Astrocyte of the spinal cord (primary cell): Measurements from ENCODE around the gene AK3.

Experiments
- DNase-seq: peaks from one replicate; pipeline ENCODE4 v3.0.0; 2011; ENCODE audit warnings: low read depth, low spot score
- H3K4me3 ChIP-seq: 2 replicates; pipeline ENCODE4 v1.5.1; 2011; ENCODE audit warnings: low read depth, mild to moderate bottlenecking, low read length, moderate library complexity
- CTCF ChIP-seq: IDR thresholded peaks from 2 replicates; pipeline ENCODE4 v1.5.1; 2012; ENCODE audit warnings: low read depth, mild to moderate bottlenecking, low read length, inconsistent platforms
- in situ Hi-C: cut with HindIII; loops from 2 replicates; pipeline ENCODE4 v1.10.0; 2017; ENCODE audit warnings: low sequenced_read_pairs

AK3 gene

GRCh38 chr9:4725706-4726442 lies 15.1 kb downstream of the AK3 start:
- no peak overlapping the region for H3K4me3 ChIP-seq
- peak; percentile 34 for DNase-seq
- TF ChIP-seq CTCF: no peak
- in situ Hi-C loops: no loop called here

GRCh38 chr9:4721736-4722135 lies 19.3 kb downstream of the AK3 start:
- H3K4me3 ChIP-seq: no peak overlapping the region
- no peak for DNase-seq
- in situ Hi-C loops: no loop called here
- TF ChIP-seq CTCF: no peak

GRCh38 chr9:4718911-4719310 lies 22.1 kb downstream of the AK3 start:
- H3K4me3 ChIP-seq: no peak overlapping the region
- no peak for TF ChIP-seq CTCF
- DNase-seq: no peak
- in situ Hi-C loops: no loop called here

- in situ Hi-C loops: no loop called here
- no peak for TF ChIP-seq CTCF
- H3K4me3 ChIP-seq: no peak overlapping the region
- DNase-seq: no peak
Observed at GRCh38 chr9:4717815-4718214, 23.2 kb downstream of the AK3 start.

GRCh38 chr9:4716163-4716562 lies 24.8 kb downstream of the AK3 start:
- TF ChIP-seq CTCF: no peak

GRCh38 chr9:4714266-4715016 lies 26.6 kb downstream of the AK3 start:
- DNase-seq: peak; percentile 16
- no peak overlapping the region for H3K4me3 ChIP-seq
- in situ Hi-C loops: no loop called here
- no peak for TF ChIP-seq CTCF

More at GRCh38 chr9:4716163-4716562, 24.8 kb downstream of the AK3 start:
- in situ Hi-C loops: no loop called here
- no peak overlapping the region for H3K4me3 ChIP-seq
- no peak for DNase-seq
